ENCODE data around the gene CCL21.

Gene CCL21

GRCh38 chr9:34665381-34666250 is 44.3 kb downstream of the CCL21 start:
- peak; percentile 90 for DNase-seq

GRCh38 chr9:34665067-34665380 is 44.9 kb downstream of the CCL21 start:
- no peak for DNase-seq

GRCh38 chr9:34664281-34665066 is 45.5 kb downstream of the CCL21 start:
- DNase-seq: peak; percentile 23

DNA sequence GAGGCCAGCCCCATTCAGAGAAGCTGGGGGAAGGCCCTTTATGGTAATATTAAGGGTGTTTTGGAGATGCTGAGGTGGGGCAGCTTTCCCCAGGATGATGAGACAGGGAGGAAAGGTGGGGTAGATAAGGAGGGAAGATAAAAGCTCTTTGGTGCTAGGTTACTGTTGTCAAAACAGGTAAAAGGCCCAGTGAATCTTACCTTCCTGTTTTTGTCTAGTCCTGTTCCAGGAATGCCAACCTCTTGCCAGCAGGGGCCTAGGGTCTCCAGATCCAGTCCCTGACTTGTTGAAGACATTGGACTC is 46.7 kb downstream of the CCL21 start:
- DNase-seq: no peak

DNA sequence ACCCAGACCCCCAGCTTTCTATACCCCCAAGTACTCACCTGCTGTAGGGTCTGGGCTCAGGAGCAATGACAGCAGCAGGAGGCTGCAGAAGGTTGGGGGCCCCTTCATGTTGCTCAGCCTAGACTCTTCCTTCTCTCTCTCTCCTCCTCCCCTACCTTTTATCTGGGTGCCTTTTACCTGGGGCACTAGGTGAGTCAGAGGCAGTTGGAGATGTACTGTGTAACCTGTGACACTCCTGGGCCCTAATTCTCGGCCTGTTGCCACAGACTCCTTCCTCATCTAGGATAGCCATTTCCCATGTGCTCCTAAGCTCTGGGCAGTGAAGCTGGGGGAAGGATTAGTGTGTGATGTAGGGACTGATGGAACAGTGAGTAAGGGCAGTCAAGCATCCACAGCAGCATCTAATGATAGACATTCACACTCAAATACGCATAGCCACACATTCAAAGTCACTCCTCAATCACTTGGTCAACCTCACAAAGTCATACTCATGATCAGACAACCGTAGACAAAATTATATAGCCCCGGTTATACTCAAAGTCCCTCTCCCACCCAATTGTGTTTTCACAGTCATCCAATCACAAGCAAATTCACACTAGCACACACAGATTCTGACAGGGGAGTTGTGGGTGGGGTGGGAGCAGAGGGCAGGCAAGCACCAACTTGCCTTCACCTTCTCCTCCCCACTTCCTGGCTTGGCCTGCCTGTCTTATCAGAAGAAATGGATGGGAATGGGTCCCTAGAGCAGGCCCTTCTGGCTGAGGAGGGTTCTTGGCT is 47.2 kb downstream of the CCL21 start, which contains the start of gene CCL27:
Gene CCL27, minus strand, starts transcription at position 132 of the 777 bp plus-strand sequence. Its CDS starts 24 bp downstream, at position 108.
- no peak for DNase-seq

DNA sequence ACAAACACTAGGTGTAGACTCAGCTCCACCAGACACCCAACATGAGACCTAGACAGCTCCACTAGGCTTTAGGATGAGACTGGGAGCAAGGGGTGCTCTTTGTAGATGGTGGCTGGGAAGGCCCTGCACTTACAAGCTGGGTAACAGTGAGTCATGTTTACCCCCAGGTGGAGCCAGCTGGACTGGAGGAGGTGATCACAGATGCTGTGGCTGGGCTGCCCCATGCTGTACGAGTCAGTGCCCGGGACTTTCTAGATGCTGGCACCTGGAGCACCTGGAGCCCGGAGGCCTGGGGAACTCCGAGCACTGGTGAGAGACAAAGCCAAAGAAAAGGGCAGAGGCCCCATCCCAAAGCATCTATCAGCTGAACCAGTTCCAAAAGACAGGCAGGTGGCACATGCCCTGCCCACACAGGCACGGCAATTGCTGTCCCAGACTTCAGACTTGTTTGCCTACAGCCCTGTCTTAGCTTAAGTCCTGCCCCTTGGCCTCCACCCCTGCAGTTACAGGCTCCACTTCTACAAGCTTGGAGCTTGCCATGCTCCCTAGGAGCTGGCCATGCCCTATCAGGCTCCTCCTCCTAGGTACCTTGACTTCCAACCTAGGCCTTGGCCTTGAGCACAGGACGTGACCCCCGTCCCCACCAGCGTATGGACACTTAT is 50.2 kb downstream of the CCL21 start:
- no peak for DNase-seq
